K562 (cell line): ENCODE data around the gene PUS10. TPM values are rescaled to one million over a fixed set of nuclear protein-coding genes. Genes with fewer than 3 reads are reported as not detected.

ENCODE experiments used
- CCNT2 ChIP-seq: IDR thresholded peaks from 2 replicates; pipeline ENCODE4 v1.6.1; 2011; ENCODE audit warnings: borderline replicate concordance, low read depth, mild to moderate bottlenecking, moderate library complexity, mixed read lengths, low read length; ENCODE audit not compliant: insufficient read length; ENCODE audit errors: extremely low read depth
- CSDE1 ChIP-seq, 2 experiments: fragments of 450-650 bp; IDR thresholded peaks; 2 replicates each; pipeline ENCODE4 v1.6.1; 2016; ENCODE audit warnings: mild to moderate bottlenecking in 1 of 2
- CTBP1 ChIP-seq: fragments of 450-650 bp; IDR thresholded peaks from 2 replicates; pipeline ENCODE4 v1.6.1; 2016; ENCODE audit warnings: borderline replicate concordance
- FUS ChIP-seq: fragments of 200-400 bp; formaldehyde crosslinking; optimal IDR thresholded peaks from 2 replicates; pipeline ENCODE3; 2017; ENCODE audit warnings: low read depth, low read length
- HDAC3 ChIP-seq: fragments of 450-650 bp; IDR thresholded peaks from 2 replicates; pipeline ENCODE4 v1.6.1; 2018; ENCODE audit warnings: borderline replicate concordance, mild to moderate bottlenecking, moderate library complexity; ENCODE audit not compliant: partially characterized antibody
- HNRNPUL1 ChIP-seq: fragments of 200-400 bp; formaldehyde crosslinking; IDR thresholded peaks from 2 replicates; pipeline ENCODE4 v1.6.1; 2017; ENCODE audit warnings: low read length
- L3MBTL2 ChIP-seq: fragments of 450-650 bp; IDR thresholded peaks from 2 replicates; pipeline ENCODE4 v1.6.1; 2016; ENCODE audit warnings: mild to moderate bottlenecking, moderate library complexity
- MEIS2 ChIP-seq: fragments of 450-650 bp; IDR thresholded peaks from 2 replicates; pipeline ENCODE4 v1.6.1; 2014; ENCODE audit warnings: mild to moderate bottlenecking; ENCODE audit not compliant: partially characterized antibody
- MLLT1 ChIP-seq, 2 experiments: fragments of 450-650 bp; IDR thresholded peaks; 2 replicates each; pipeline ENCODE4 v1.6.1; 2016
- NFYB ChIP-seq: IDR thresholded peaks from 2 replicates; pipeline ENCODE4 v1.6.1; 2011; ENCODE audit warnings: mild to moderate bottlenecking, moderate library complexity; ENCODE audit not compliant: insufficient read length; ENCODE audit errors: extremely low read depth
- PCBP1 ChIP-seq: fragments of 200-400 bp; formaldehyde crosslinking; IDR thresholded peaks from 2 replicates; pipeline ENCODE4 v1.6.1; 2018; ENCODE audit warnings: mild to moderate bottlenecking, low read depth, low read length; ENCODE audit not compliant: poor library complexity, severe bottlenecking
- PHTF2 ChIP-seq: fragments of 250-450 bp; sonication (Bioruptor Pico); IDR thresholded peaks from 2 replicates; pipeline ENCODE4 v1.5.0; 2021; ENCODE audit warnings: mild to moderate bottlenecking
- RAD21 ChIP-seq, 2 experiments: fragments of 250-450 bp in 1 of 2; fragments of 450-650 bp in 1 of 2; sonication (Bioruptor Pico) in 1 of 2; formaldehyde crosslinking in 1 of 2; IDR thresholded peaks in 1 of 2; conservative IDR thresholded peaks in 1 of 2; 2 replicates each; pipeline versions ENCODE4 v1.4.0 to v1.8.0; 2020 to 2022; ENCODE audit warnings: mild to moderate bottlenecking in 2 of 2, moderate library complexity in 1 of 2
- RNF2 ChIP-seq: sonication (generic); IDR thresholded peaks from 2 replicates; pipeline ENCODE4 v1.6.1; 2016
- ZKSCAN1 ChIP-seq: fragments of 150-350 bp; IDR thresholded peaks from 2 replicates; pipeline ENCODE4 v1.6.1; 2016; ENCODE audit warnings: low read depth, low read length
- ZNF224 ChIP-seq: sonication (generic); formaldehyde crosslinking; IDR thresholded peaks from 2 replicates; pipeline ENCODE4 v1.8.0; 2022; ENCODE audit warnings: mild to moderate bottlenecking, missing genetic modification reagents
- ZNF449 ChIP-seq: fragments of 250-450 bp; sonication (Bioruptor Pico); IDR thresholded peaks from 2 replicates; pipeline ENCODE4 v1.8.0; 2022; ENCODE audit warnings: moderate library complexity, mild to moderate bottlenecking, inconsistent platforms
- ZNF583 ChIP-seq: fragments of 250-450 bp; sonication (Bioruptor Pico); IDR thresholded peaks from 2 replicates; pipeline ENCODE4 v1.4.0; 2020
- ZNF696 ChIP-seq: fragments of 250-450 bp; sonication (Bioruptor Pico); conservative IDR thresholded peaks from 2 replicates; pipeline ENCODE4 v1.4.0; 2020; ENCODE audit warnings: mild to moderate bottlenecking, moderate library complexity
- polyA plus RNA-seq, 8 experiments: library from polyadenylated mRNA; depleted of rRNA in 4 of 8; stranded (reverse) in 5 of 8; unstranded in 3 of 8; fragments of >200 nt; fragmentation: Nextera tagmentation in 2 of 8; fragmentation: Illumina TruSeq in 1 of 8; extraction: Ambion mirVana in 2 of 8; extraction: Trizol in 1 of 8; gene quantifications; 2 replicates each; pipeline versions ENCODE4 v1.2.1 to v1.2.3, GENCODE V29; 2011 to 2014; ENCODE audit warnings: inconsistent platforms in 1 of 8, missing spikeins in 1 of 8
- total RNA-seq, 7 experiments: library from RNA; depleted of rRNA in 6 of 7; stranded (reverse); fragments of >200 nt in 6 of 7; fragmentation: Illumina TruSeq in 2 of 7; extraction: Trizol in 2 of 7; gene quantifications; 2 replicates each; pipeline versions ENCODE4 v1.2.1 to v1.2.3, GENCODE V29; 2011 to 2021; ENCODE audit warnings: low replicate concordance in 1 of 7
- TF ChIP-seq, protein P1 (sequence below): fragments of 200-800 bp; sonication (Bioruptor generic); IDR thresholded peaks from 2 replicates; pipeline ENCODE4 v1.6.1; 2016; ENCODE audit warnings: missing genetic modification characterization, missing compliant biosample characterization

The PUS10 gene
- total and polyA plus RNA-seq, 9 of the 15 experiments (the other 6 are each of a cell fraction or from before 2014, with no cell fraction given), result 5.0 to 10.7 (median 7.6) TPM

DNA sequence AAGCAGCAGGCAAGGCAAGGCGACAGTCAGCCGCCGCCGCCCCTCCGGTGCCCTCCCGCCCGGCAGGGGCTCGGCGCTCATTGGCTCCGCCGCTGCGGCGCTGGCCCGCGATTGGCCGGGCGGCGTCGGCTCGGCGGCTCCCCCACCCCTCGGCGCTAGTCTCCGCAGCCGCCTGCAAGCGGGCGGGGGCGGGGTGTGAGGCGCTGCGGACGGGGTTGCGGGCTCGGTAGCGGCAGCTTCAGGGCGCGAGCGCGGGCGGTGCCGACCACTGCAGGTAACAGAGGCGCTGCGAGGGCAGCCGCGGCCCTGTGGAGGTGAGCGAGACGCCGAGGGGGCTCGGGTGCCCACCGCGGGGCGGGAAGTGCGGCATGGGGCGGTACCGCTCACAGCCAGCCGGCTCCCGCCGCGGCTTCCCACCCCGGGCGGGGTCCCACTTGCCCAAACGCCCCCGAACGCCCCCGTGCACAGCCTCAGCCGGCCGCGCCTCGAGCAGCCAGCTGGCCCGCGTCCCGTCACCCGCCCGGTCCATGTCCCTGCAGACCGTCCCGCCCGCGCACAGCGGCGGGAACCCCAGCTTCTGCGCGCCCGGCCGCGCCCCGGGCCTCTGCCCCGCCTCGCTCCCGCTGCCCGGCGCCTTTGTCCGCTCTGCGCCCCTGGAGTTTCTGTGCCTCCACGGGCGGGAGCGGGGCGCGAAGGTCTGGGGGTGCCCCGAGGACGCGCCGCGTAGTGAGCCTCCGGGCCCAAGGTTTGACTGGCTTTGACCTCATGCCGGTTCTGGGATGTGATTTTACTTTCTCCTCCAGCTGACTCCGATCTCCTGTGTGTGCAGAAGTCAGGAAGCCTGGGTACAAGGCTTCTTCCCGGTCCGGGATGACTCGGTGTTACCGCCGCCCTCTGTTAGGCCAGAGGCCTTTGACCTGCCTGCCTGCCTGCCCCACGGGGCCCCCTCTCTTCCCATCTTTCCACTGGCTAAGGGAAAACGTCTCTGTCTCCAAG is 48.0 kb upstream of the PUS10 start, which contains the start of gene SANBR (continued):
- TF ChIP-seq FUS (peak; percentile 74), HNRNPUL1 (no peak), HDAC3 (no peak), RAD21 (CRISPR knock-in tag; conservative IDR thresholded peaks at IDR 0.05 in 1 of 2, IDR thresholded peaks at IDR 0.05 in 1 of 2) (no peak), NFYB (peak; percentile 93), CTBP1 (peak; percentile 95), CSDE1 (IDR thresholded peaks at IDR 0.05) (no peak), ZKSCAN1 (no peak), MLLT1 (IDR thresholded peaks at IDR 0.05) (peak in 1 of 2 experiments; percentile 60; a peak in 1 of 4 replicates), ZNF224 (CRISPR knock-in tag) (no peak), RNF2 (0 out of 2 replicates have a peak, but pooled peaks have one; percentile 18), CCNT2 (peak; percentile 72), L3MBTL2 (peak; percentile 90), PHTF2 (no peak), ZNF449 (CRISPR knock-in tag) (no peak), ZNF696 (CRISPR knock-in tag) (no peak), MEIS2 (peak; percentile 20), PCBP1 (no peak), ZNF583 (CRISPR knock-in tag) (0 out of 2 replicates have a peak, but pooled peaks have one; percentile 13)
- TF ChIP-seq, protein P1, sequence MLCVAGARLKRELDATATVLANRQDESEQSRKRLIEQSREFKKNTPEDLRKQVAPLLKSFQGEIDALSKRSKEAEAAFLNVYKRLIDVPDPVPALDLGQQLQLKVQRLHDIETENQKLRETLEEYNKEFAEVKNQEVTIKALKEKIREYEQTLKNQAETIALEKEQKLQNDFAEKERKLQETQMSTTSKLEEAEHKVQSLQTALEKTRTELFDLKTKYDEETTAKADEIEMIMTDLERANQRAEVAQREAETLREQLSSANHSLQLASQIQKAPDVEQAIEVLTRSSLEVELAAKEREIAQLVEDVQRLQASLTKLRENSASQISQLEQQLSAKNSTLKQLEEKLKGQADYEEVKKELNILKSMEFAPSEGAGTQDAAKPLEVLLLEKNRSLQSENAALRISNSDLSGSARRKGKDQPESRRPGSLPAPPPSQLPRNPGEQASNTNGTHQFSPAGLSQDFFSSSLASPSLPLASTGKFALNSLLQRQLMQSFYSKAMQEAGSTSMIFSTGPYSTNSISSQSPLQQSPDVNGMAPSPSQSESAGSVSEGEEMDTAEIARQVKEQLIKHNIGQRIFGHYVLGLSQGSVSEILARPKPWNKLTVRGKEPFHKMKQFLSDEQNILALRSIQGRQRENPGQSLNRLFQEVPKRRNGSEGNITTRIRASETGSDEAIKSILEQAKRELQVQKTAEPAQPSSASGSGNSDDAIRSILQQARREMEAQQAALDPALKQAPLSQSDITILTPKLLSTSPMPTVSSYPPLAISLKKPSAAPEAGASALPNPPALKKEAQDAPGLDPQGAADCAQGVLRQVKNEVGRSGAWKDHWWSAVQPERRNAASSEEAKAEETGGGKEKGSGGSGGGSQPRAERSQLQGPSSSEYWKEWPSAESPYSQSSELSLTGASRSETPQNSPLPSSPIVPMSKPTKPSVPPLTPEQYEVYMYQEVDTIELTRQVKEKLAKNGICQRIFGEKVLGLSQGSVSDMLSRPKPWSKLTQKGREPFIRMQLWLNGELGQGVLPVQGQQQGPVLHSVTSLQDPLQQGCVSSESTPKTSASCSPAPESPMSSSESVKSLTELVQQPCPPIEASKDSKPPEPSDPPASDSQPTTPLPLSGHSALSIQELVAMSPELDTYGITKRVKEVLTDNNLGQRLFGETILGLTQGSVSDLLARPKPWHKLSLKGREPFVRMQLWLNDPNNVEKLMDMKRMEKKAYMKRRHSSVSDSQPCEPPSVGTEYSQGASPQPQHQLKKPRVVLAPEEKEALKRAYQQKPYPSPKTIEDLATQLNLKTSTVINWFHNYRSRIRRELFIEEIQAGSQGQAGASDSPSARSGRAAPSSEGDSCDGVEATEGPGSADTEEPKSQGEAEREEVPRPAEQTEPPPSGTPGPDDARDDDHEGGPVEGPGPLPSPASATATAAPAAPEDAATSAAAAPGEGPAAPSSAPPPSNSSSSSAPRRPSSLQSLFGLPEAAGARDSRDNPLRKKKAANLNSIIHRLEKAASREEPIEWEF (CRISPR knock-in tag), result no peak
- TF ChIP-seq, all 486 proteins: peak for 71
